GM12864 (cell line): ENCODE data around the gene GLP1R.

Source experiments
- DNase-seq: peaks from one replicate; pipeline ENCODE4 v3.0.0-alpha.2; 2011; ENCODE audit warnings: low read depth
- H3K4me3 ChIP-seq: 2 replicates; pipeline ENCODE4 v1.5.1; 2011; ENCODE audit warnings: mild to moderate bottlenecking, low read depth, low read length, control low read depth
- CTCF ChIP-seq: IDR thresholded peaks from 2 replicates; pipeline ENCODE4 v1.5.1; 2011; ENCODE audit warnings: low read depth, mild to moderate bottlenecking, moderate library complexity, low read length, control low read depth, inconsistent platforms; ENCODE audit errors: missing control alignments

The GLP1R gene

GRCh38 chr6:39077882-39078594 is 29.5 kb downstream of the GLP1R start:
- no peak for TF ChIP-seq CTCF
- no peak for DNase-seq

GRCh38 chr6:39078695-39079094 is 30.1 kb downstream of the GLP1R start:
- no peak for TF ChIP-seq CTCF
- H3K4me3 ChIP-seq, result no peak overlapping the region
- DNase-seq, result no peak

More at GRCh38 chr6:39077882-39078594, 29.5 kb downstream of the GLP1R start:
- H3K4me3 ChIP-seq, result no peak overlapping the region

- DNase-seq, result no peak
- no peak overlapping the region for H3K4me3 ChIP-seq
- TF ChIP-seq CTCF, result no peak
These were observed 30.9 kb downstream of the GLP1R start for GRCh38 chr6:39079197-39080125.

- TF ChIP-seq CTCF, result no peak
- H3K4me3 ChIP-seq, result no peak overlapping the region
- no peak for DNase-seq
These were observed 31.8 kb downstream of the GLP1R start for GRCh38 chr6:39080246-39080875.

GRCh38 chr6:39082310-39082709 is 33.7 kb downstream of the GLP1R start:
- no peak for TF ChIP-seq CTCF
- no peak for DNase-seq
- no peak overlapping the region for H3K4me3 ChIP-seq

GRCh38 chr6:39083231-39083634 is 34.7 kb downstream of the GLP1R start:
- no peak for DNase-seq
- TF ChIP-seq CTCF, result no peak
- H3K4me3 ChIP-seq, result no peak overlapping the region
